Panc1 (cell line): ENCODE results near the gene LITAFD.

Experiments used
- CTCF ChIP-seq: fragments of 450-650 bp; IDR thresholded peaks from 2 replicates; pipeline ENCODE4 v1.5.1; 2017; ENCODE audit warnings: mild to moderate bottlenecking
- SIN3A ChIP-seq: IDR thresholded peaks from 2 replicates; pipeline ENCODE4 v1.6.1; 2012; ENCODE audit warnings: low read depth, mild to moderate bottlenecking, low read length, moderate library complexity, borderline replicate concordance; ENCODE audit not compliant: insufficient read depth

GRCh38 chr16:8912793-8913192, 30.6 kb downstream of the LITAFD start:
- TF ChIP-seq SIN3A: no peak
- TF ChIP-seq CTCF: no peak
